ENCODE results near the gene PRR20A. TPM values are rescaled to one million over a fixed set of nuclear protein-coding genes. Genes with fewer than 3 reads are reported as not detected.
"Not testable (repeated sequence)": the region's sequence is repeated elsewhere in the genome, so short reads cannot be mapped to it uniquely, and the experiment has no call there.

Gene PRR20A
- total RNA-seq (2014; rRNA removed; shearing (Covaris generic); ENCODE audit: low replicate concordance) = not detected in 2 replicates

GRCh38 chr13:57140235-57140968 is at the start of gene PRR20A:
PRR20A (plus strand) TSS chr13:57140918; CDS start chr13:57141305, 387 bp downstream.
- not testable (repeated sequence) for H3K9me2 ChIP-seq (replicated peaks; ENCODE audit: insufficient read depth, low read length); H3K9ac ChIP-seq (ENCODE audit: low read length); H3K4me2 ChIP-seq (ENCODE audit: low read depth, low read length, poor library complexity, severe bottlenecking); H3K36me3 ChIP-seq (ENCODE audit: insufficient read depth, low read length); H3K4me1 ChIP-seq (ENCODE audit: low read length); H2AFZ ChIP-seq (ENCODE audit: low read length); H4K20me1 ChIP-seq (ENCODE audit: insufficient read depth, low read depth, low read length); H3K79me2 ChIP-seq (ENCODE audit: low read length); H3K27me3 ChIP-seq (ENCODE audit: low read length); H3K27ac ChIP-seq (ENCODE audit: low read length); H3K9me3 ChIP-seq (ENCODE audit: low read length); DNase-seq; H3K4me3 ChIP-seq (ENCODE audit: low read length)

GRCh38 chr13:57114945-57115344 is 25.8 kb upstream of the PRR20A start:
- Histone ChIP-seq H3K9me2 (replicated peaks; ENCODE audit: insufficient read depth, low read length) (no peaks in the 10 kb centered on the region), H3K9me3 (ENCODE audit: low read length) (peaks cover 49% of the 10 kb centered on the region), H3K9ac (ENCODE audit: low read length) (no peak overlapping the region), H2AFZ (ENCODE audit: low read length) (no peak overlapping the region), H3K27me3 (ENCODE audit: low read length) (no peaks in the 10 kb centered on the region), H3K4me3 (ENCODE audit: low read length) (no peak overlapping the region), H4K20me1 (ENCODE audit: insufficient read depth, low read depth, low read length) (no peaks in the 10 kb centered on the region), H3K27ac (ENCODE audit: low read length) (no peak overlapping the region), H3K36me3 (ENCODE audit: insufficient read depth, low read length) (no peaks in the 10 kb centered on the region), H3K4me1 (ENCODE audit: low read length) (no peaks in the 10 kb centered on the region), H3K79me2 (ENCODE audit: low read length) (no peaks in the 10 kb centered on the region), H3K4me2 (ENCODE audit: low read depth, low read length, poor library complexity, severe bottlenecking) (no peak overlapping the region)
- DNase-seq = no peak

- Histone ChIP-seq H3K79me2 (ENCODE audit: low read length) (no peaks in the 10 kb centered on the region), H3K9ac (ENCODE audit: low read length) (no peak overlapping the region), H3K9me2 (replicated peaks; ENCODE audit: insufficient read depth, low read length) (no peaks in the 10 kb centered on the region), H3K27ac (ENCODE audit: low read length) (no peak overlapping the region), H3K4me3 (ENCODE audit: low read length) (no peak overlapping the region), H3K4me1 (ENCODE audit: low read length) (no peaks in the 10 kb centered on the region), H4K20me1 (ENCODE audit: insufficient read depth, low read depth, low read length) (no peaks in the 10 kb centered on the region), H3K27me3 (ENCODE audit: low read length) (no peaks in the 10 kb centered on the region), H3K4me2 (ENCODE audit: low read depth, low read length, poor library complexity, severe bottlenecking) (no peak overlapping the region), H3K36me3 (ENCODE audit: insufficient read depth, low read length) (no peaks in the 10 kb centered on the region), H3K9me3 (ENCODE audit: low read length) (peaks cover 27% of the 10 kb centered on the region), H2AFZ (ENCODE audit: low read length) (no peak overlapping the region)
- no peak for DNase-seq
Observed at GRCh38 chr13:57123681-57124080, 17.0 kb upstream of the PRR20A start.

- Histone ChIP-seq H2AFZ (ENCODE audit: low read length) (no peak overlapping the region), H3K4me1 (ENCODE audit: low read length) (no peaks in the 10 kb centered on the region), H3K9ac (ENCODE audit: low read length) (no peak overlapping the region), H3K36me3 (ENCODE audit: insufficient read depth, low read length) (no peaks in the 10 kb centered on the region), H3K79me2 (ENCODE audit: low read length) (no peaks in the 10 kb centered on the region), H3K27ac (ENCODE audit: low read length) (no peak overlapping the region), H3K9me2 (replicated peaks; ENCODE audit: insufficient read depth, low read length) (no peaks in the 10 kb centered on the region), H3K9me3 (ENCODE audit: low read length) (peaks cover 31% of the 10 kb centered on the region; the same call in 1 of the 2 replicates), H3K4me3 (ENCODE audit: low read length) (no peak overlapping the region), H4K20me1 (ENCODE audit: insufficient read depth, low read depth, low read length) (no peaks in the 10 kb centered on the region), H3K27me3 (ENCODE audit: low read length) (no peaks in the 10 kb centered on the region), H3K4me2 (ENCODE audit: low read depth, low read length, poor library complexity, severe bottlenecking) (no peak overlapping the region)
- no peak for DNase-seq
Observed at GRCh38 chr13:57128909-57129308, 11.8 kb upstream of the PRR20A start.

GRCh38 chr13:57136093-57136492 is 4.6 kb upstream of the PRR20A start:
- H3K4me2 ChIP-seq (ENCODE audit: low read depth, low read length, poor library complexity, severe bottlenecking) = no peak overlapping the region
- no peaks in the 10 kb centered on the region for H3K79me2 ChIP-seq (ENCODE audit: low read length)
- no peaks in the 10 kb centered on the region for H3K27me3 ChIP-seq (ENCODE audit: low read length)
- H3K9me2 ChIP-seq (replicated peaks; ENCODE audit: insufficient read depth, low read length) = no peaks in the 10 kb centered on the region
- H3K9me3 ChIP-seq (ENCODE audit: low read length) = peaks cover 35% of the 10 kb centered on the region
- no peak overlapping the region for H3K9ac ChIP-seq (ENCODE audit: low read length)
- no peak overlapping the region for H3K27ac ChIP-seq (ENCODE audit: low read length)
- no peak overlapping the region for H3K4me3 ChIP-seq (ENCODE audit: low read length)
- H3K4me1 ChIP-seq (ENCODE audit: low read length) = no peaks in the 10 kb centered on the region
- no peak for DNase-seq
- H4K20me1 ChIP-seq (ENCODE audit: insufficient read depth, low read depth, low read length) = no peaks in the 10 kb centered on the region
- no peak overlapping the region for H2AFZ ChIP-seq (ENCODE audit: low read length)
- no peaks in the 10 kb centered on the region for H3K36me3 ChIP-seq (ENCODE audit: insufficient read depth, low read length)

GRCh38 chr13:57137585-57137984 is 3.1 kb upstream of the PRR20A start:
- no peak overlapping the region for H3K27ac ChIP-seq (ENCODE audit: low read length)
- no peak overlapping the region for H3K4me2 ChIP-seq (ENCODE audit: low read depth, low read length, poor library complexity, severe bottlenecking)
- H3K9ac ChIP-seq (ENCODE audit: low read length) = no peak overlapping the region
- H3K79me2 ChIP-seq (ENCODE audit: low read length) = no peaks in the 10 kb centered on the region
- no peaks in the 10 kb centered on the region for H3K36me3 ChIP-seq (ENCODE audit: insufficient read depth, low read length)
- no peaks in the 10 kb centered on the region for H3K9me2 ChIP-seq (replicated peaks; ENCODE audit: insufficient read depth, low read length)
- H3K9me3 ChIP-seq (ENCODE audit: low read length) = peaks cover 20% of the 10 kb centered on the region
- no peak overlapping the region for H3K4me3 ChIP-seq (ENCODE audit: low read length)
- no peaks in the 10 kb centered on the region for H3K4me1 ChIP-seq (ENCODE audit: low read length)
- no peak for DNase-seq
- no peaks in the 10 kb centered on the region for H3K27me3 ChIP-seq (ENCODE audit: low read length)
- no peak overlapping the region for H2AFZ ChIP-seq (ENCODE audit: low read length)
- H4K20me1 ChIP-seq (ENCODE audit: insufficient read depth, low read depth, low read length) = no peaks in the 10 kb centered on the region

- Histone ChIP-seq H3K79me2 (ENCODE audit: low read length) (no peaks in the 10 kb centered on the region), H3K9me2 (replicated peaks; ENCODE audit: insufficient read depth, low read length) (no peaks in the 10 kb centered on the region), H3K27me3 (ENCODE audit: low read length) (no peaks in the 10 kb centered on the region), H3K4me1 (ENCODE audit: low read length) (no peaks in the 10 kb centered on the region), H3K9me3 (ENCODE audit: low read length) (peaks cover 13% of the 10 kb centered on the region), H3K9ac (ENCODE audit: low read length) (no peak overlapping the region), H2AFZ (ENCODE audit: low read length) (no peak overlapping the region), H3K27ac (ENCODE audit: low read length) (no peak overlapping the region), H3K4me2 (ENCODE audit: low read depth, low read length, poor library complexity, severe bottlenecking) (no peak overlapping the region), H3K4me3 (ENCODE audit: low read length) (no peak overlapping the region), H3K36me3 (ENCODE audit: insufficient read depth, low read length) (no peaks in the 10 kb centered on the region), H4K20me1 (ENCODE audit: insufficient read depth, low read depth, low read length) (no peaks in the 10 kb centered on the region)
- no peak for DNase-seq
Observed at GRCh38 chr13:57138988-57139387, 1.7 kb upstream of the PRR20A start.

GRCh38 chr13:57139781-57140180 is 937 bp upstream of the PRR20A start:
- H3K4me1 ChIP-seq (ENCODE audit: low read length); DNase-seq; H3K9me2 ChIP-seq (replicated peaks; ENCODE audit: insufficient read depth, low read length); H3K79me2 ChIP-seq (ENCODE audit: low read length); H2AFZ ChIP-seq (ENCODE audit: low read length); H3K9ac ChIP-seq (ENCODE audit: low read length); H3K27me3 ChIP-seq (ENCODE audit: low read length); H3K4me2 ChIP-seq (ENCODE audit: low read depth, low read length, poor library complexity, severe bottlenecking); H4K20me1 ChIP-seq (ENCODE audit: insufficient read depth, low read depth, low read length); H3K36me3 ChIP-seq (ENCODE audit: insufficient read depth, low read length); H3K4me3 ChIP-seq (ENCODE audit: low read length); H3K27ac ChIP-seq (ENCODE audit: low read length): not testable (repeated sequence)
- H3K9me3 ChIP-seq (ENCODE audit: low read length) = peaks cover 13% of the 10 kb centered on the region
